ENCODE data around the gene PTPRD. TPM values are rescaled to one million over a fixed set of nuclear protein-coding genes. Genes with fewer than 3 reads are reported as not detected.

Gene PTPRD
- total and polyA plus RNA-seq, 2 of the 4 experiments (the other 2 are of a cell fraction), result 0.07 to 0.18 TPM

- DNase-seq, result no peak
- no peak overlapping the region for H2AK5ac ChIP-seq (ENCODE audit: low read depth, low read length)
- intact Hi-C loops (cut with micrococcal nuclease), result no loop called here
- 0 out of 2 replicates have a peak, but pooled peaks have one; percentile 29 for ATAC-seq (ENCODE audit: low read depth)
- H3K27me3 ChIP-seq (ENCODE audit: control insufficient read depth, insufficient read depth, low read length), result no peaks in the 10 kb centered on the region
- H3K23ac ChIP-seq (ENCODE audit: low read depth, low read length), result no peak overlapping the region
- no peak overlapping the region for H2AK9ac ChIP-seq (replicated peaks; ENCODE audit: low read depth, low read length, poor library complexity)
- no peak overlapping the region for H2AFZ ChIP-seq (replicated peaks; ENCODE audit: low read length, poor library complexity)
- CTCF ChIA-PET, result no interaction called here
- in situ Hi-C loops (cut with MboI; ENCODE audit: low sequenced_read_pairs), result no loop called here
- no peak overlapping the region for H3K4ac ChIP-seq (ENCODE audit: low read depth, low read length)
- no peak overlapping the region for H3K9ac ChIP-seq (ENCODE audit: low read depth, low read length)
- no peak overlapping the region for H3K27ac ChIP-seq (ENCODE audit: insufficient read depth, low read length)
- H3K56ac ChIP-seq (ENCODE audit: extremely low read depth, insufficient read depth, low read length), result no peak overlapping the region
- H4K8ac ChIP-seq (ENCODE audit: low read depth in 2 of 2, low read length in 2 of 2), result no peak overlapping the region
- H3K4me3 ChIP-seq (ENCODE audit: insufficient read depth, low read depth, low read length), result no peak overlapping the region
- H2BK15ac ChIP-seq (ENCODE audit: low read depth, low read length), result no peak overlapping the region
- H4K20me1 ChIP-seq (ENCODE audit: insufficient read depth, low read length), result no peaks in the 10 kb centered on the region
- WGBS, 2 experiments (ENCODE audit: extremely low coverage in 2 of 2, insufficient read length in 1 of 2), result no CpG with 5 or more reads among the region's 3 CpGs
- no peaks in the 10 kb centered on the region for H3K36me3 ChIP-seq (ENCODE audit: control insufficient read depth, insufficient read depth, low read length)
- no peak overlapping the region for H3K4me2 ChIP-seq (ENCODE audit: low read depth, low read length)
- H3K9me3 ChIP-seq (ENCODE audit: control insufficient read depth, insufficient read depth, low read length), result peaks cover 2% of the 10 kb centered on the region; the same call in 1 of the 2 replicates
- no peak overlapping the region for H4K5ac ChIP-seq (ENCODE audit: low read depth, low read length)
- no peaks in the 10 kb centered on the region for H3K9me1 ChIP-seq (ENCODE audit: insufficient read depth, low read length)
- no peak overlapping the region for H4K91ac ChIP-seq (ENCODE audit: insufficient read depth, low read depth, low read length)
- dilution Hi-C loops (cut with HindIII; ENCODE audit: low sequenced_read_pairs, unreplicated experiment), result no loop called here
- TF ChIP-seq CTCF (conservative IDR thresholded peaks at IDR 0.05; ENCODE audit: low read depth, low read length) (no peak), NFE2L2 (IDR thresholded peaks at IDR 0.05; ENCODE audit: low read depth, low read length) (no peak), MXI1 (IDR thresholded peaks at IDR 0.05; ENCODE audit: borderline replicate concordance, low read depth, low read length) (no peak), MAZ (IDR thresholded peaks at IDR 0.05; ENCODE audit: borderline replicate concordance, low read depth, low read length) (no peak), MAFK (IDR thresholded peaks at IDR 0.05; ENCODE audit: low read depth, low read length) (no peak), CEBPB (IDR thresholded peaks at IDR 0.05; ENCODE audit: low read depth, low read length) (no peak), RCOR1 (IDR thresholded peaks at IDR 0.05; ENCODE audit: insufficient replicate concordance, low read length) (no peak), SMC3 (IDR thresholded peaks at IDR 0.05; ENCODE audit: low read depth, low read length) (no peak), POLR2A (IDR thresholded peaks at IDR 0.05; ENCODE audit: low read depth, low read length) (no peak), RAD21 (IDR thresholded peaks at IDR 0.05; ENCODE audit: low read length) (no peak), RFX5 (IDR thresholded peaks at IDR 0.05; ENCODE audit: low read depth, low read length) (no peak), CHD1 (IDR thresholded peaks at IDR 0.05; ENCODE audit: low read depth, low read length) (no peak), BHLHE40 (IDR thresholded peaks at IDR 0.05; ENCODE audit: low read depth, low read length) (no peak), FOS (IDR thresholded peaks at IDR 0.05; ENCODE audit: low read depth, low read length) (no peak)
- TF ChIP-seq, protein P1, sequence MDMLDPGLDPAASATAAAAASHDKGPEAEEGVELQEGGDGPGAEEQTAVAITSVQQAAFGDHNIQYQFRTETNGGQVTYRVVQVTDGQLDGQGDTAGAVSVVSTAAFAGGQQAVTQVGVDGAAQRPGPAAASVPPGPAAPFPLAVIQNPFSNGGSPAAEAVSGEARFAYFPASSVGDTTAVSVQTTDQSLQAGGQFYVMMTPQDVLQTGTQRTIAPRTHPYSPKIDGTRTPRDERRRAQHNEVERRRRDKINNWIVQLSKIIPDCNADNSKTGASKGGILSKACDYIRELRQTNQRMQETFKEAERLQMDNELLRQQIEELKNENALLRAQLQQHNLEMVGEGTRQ (IDR thresholded peaks at IDR 0.05; ENCODE audit: low read depth, low read length), result no peak
- TF ChIP-seq, protein P2, sequence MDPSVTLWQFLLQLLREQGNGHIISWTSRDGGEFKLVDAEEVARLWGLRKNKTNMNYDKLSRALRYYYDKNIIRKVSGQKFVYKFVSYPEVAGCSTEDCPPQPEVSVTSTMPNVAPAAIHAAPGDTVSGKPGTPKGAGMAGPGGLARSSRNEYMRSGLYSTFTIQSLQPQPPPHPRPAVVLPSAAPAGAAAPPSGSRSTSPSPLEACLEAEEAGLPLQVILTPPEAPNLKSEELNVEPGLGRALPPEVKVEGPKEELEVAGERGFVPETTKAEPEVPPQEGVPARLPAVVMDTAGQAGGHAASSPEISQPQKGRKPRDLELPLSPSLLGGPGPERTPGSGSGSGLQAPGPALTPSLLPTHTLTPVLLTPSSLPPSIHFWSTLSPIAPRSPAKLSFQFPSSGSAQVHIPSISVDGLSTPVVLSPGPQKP (IDR thresholded peaks at IDR 0.05; ENCODE audit: borderline replicate concordance, low read depth, low read length), result no peak
- no peaks in the 10 kb centered on the region for H3K79me1 ChIP-seq (ENCODE audit: low read depth in 1 of 2, low read length in 2 of 2)
- H3K4me1 ChIP-seq (ENCODE audit: control insufficient read depth, insufficient read depth, low read length), result no peaks in the 10 kb centered on the region
- H2BK120ac ChIP-seq (ENCODE audit: low read depth, low read length), result no peak overlapping the region
- H2BK5ac ChIP-seq (ENCODE audit: low read depth, low read length, poor library complexity, severe bottlenecking), result no peak overlapping the region
- no peak overlapping the region for H3K18ac ChIP-seq (ENCODE audit: low read depth, low read length)
- no TSS peak for BruUV-seq (replicated peaks)
- H3K14ac ChIP-seq (replicated peaks; ENCODE audit: low read depth, low read length), result no peak overlapping the region
- POLR2A ChIA-PET (ENCODE audit: unreplicated experiment), result no interaction called here
- no peak overlapping the region for H2BK20ac ChIP-seq (ENCODE audit: low read depth, low read length)
These were observed 1707.1 kb downstream of the PTPRD start for GRCh38 chr9:8905731-8906130.
